ENCODE results near the gene MYOF. TPM values are rescaled to one million over a fixed set of nuclear protein-coding genes. Genes with fewer than 3 reads are reported as not detected.

The MYOF gene
- total RNA-seq, 2 experiments from 2014 or later, result 4.9 to 5.4 TPM

- TF ChIP-seq CTCF (IDR thresholded peaks at IDR 0.05), result no peak
These were observed 215.3 kb downstream of the MYOF start for GRCh38 chr10:93266858-93267257.

GRCh38 chr10:93261961-93262610 is 220.0 kb downstream of the MYOF start:
- Mint-ChIP-seq H3K27me3 (no peaks in the 10 kb centered on the region), H3K9me3 (no peaks in the 10 kb centered on the region), H3K27ac (no peak overlapping the region), H3K36me3 (ENCODE audit: low read depth) (no peaks in the 10 kb centered on the region), H3K4me1 (ENCODE audit: low read depth) (no peaks in the 10 kb centered on the region), H3K4me3 (no peak overlapping the region)
- ChIA-PET POLR2A (no interaction called here), CTCF (interaction anchor here (0.9 kb wide), 1 partner anchor 90 kb away, joined by 5 read pairs; no protein-coding TSS in a partner anchor)
- DNase-seq (no peak), ATAC-seq (no peak)
- TF ChIP-seq CTCF (IDR thresholded peaks at IDR 0.05), result no peak
- intact Hi-C loops (cut with micrococcal nuclease), result no loop called here

More at GRCh38 chr10:93266858-93267257, 215.3 kb downstream of the MYOF start:
- Mint-ChIP-seq H3K9me3 (peaks cover 9% of the 10 kb centered on the region), H3K4me1 (ENCODE audit: low read depth) (no peaks in the 10 kb centered on the region), H3K27ac (no peak overlapping the region), H3K36me3 (ENCODE audit: low read depth) (no peaks in the 10 kb centered on the region), H3K27me3 (no peaks in the 10 kb centered on the region), H3K4me3 (no peak overlapping the region)
- POLR2A ChIA-PET, result no interaction called here
- ATAC-seq, result no peak
- no peak for DNase-seq
- CTCF ChIA-PET, result no interaction called here
- intact Hi-C loops (cut with micrococcal nuclease), result no loop called here

- H3K4me3 Mint-ChIP-seq, result no peak overlapping the region
- no peaks in the 10 kb centered on the region for H3K27me3 Mint-ChIP-seq
- no peak for DNase-seq
- CTCF ChIA-PET, result no interaction called here
- no peaks in the 10 kb centered on the region for H3K36me3 Mint-ChIP-seq (ENCODE audit: low read depth)
- TF ChIP-seq CTCF (IDR thresholded peaks at IDR 0.05), result no peak
- no peak for ATAC-seq
- POLR2A ChIA-PET, result no interaction called here
- intact Hi-C loops (cut with micrococcal nuclease), result no loop called here
- no peaks in the 10 kb centered on the region for H3K4me1 Mint-ChIP-seq (ENCODE audit: low read depth)
- H3K9me3 Mint-ChIP-seq, result no peaks in the 10 kb centered on the region
- no peak overlapping the region for H3K27ac Mint-ChIP-seq
These were observed 221.0 kb downstream of the MYOF start for GRCh38 chr10:93261089-93261488.

- Mint-ChIP-seq H3K36me3 (ENCODE audit: low read depth) (no peaks in the 10 kb centered on the region), H3K27me3 (no peaks in the 10 kb centered on the region), H3K4me3 (no peak overlapping the region), H3K4me1 (ENCODE audit: low read depth) (no peaks in the 10 kb centered on the region), H3K9me3 (no peaks in the 10 kb centered on the region), H3K27ac (no peak overlapping the region)
- DNase-seq, result no peak
- ATAC-seq, result no peak
- no peak for TF ChIP-seq CTCF (IDR thresholded peaks at IDR 0.05)
- ChIA-PET CTCF (no interaction called here), POLR2A (no interaction called here)
- intact Hi-C loops (cut with micrococcal nuclease), result no loop called here
These were observed 223.0 kb downstream of the MYOF start for GRCh38 chr10:93259126-93259525.

Other genes with a start within 250 kb of the MYOF start
- 10 to 100 TPM; 44.6 to 45.0 TPM for gene CEP55, start 14.3 kb upstream of the MYOF start, total RNA-seq
- not detected for gene FFAR4, start 84.3 kb upstream of the MYOF start, total RNA-seq
- not detected for gene RBP4, start 118.9 kb upstream of the MYOF start, total RNA-seq
- not detected for gene PDE6C, start 130.2 kb upstream of the MYOF start, total RNA-seq
- gene FRA10AC1, start 220.3 kb upstream of the MYOF start, total RNA-seq, result 10 to 100 TPM; 15.1 to 15.8 TPM

Data from activated CD8-positive, alpha-beta T cell treated with anti-CD3 and anti-CD28 coated beads for 36 hours (primary cell).